IMR-90 (cell line): ENCODE results near the gene ERN1. TPM values are rescaled to one million over a fixed set of nuclear protein-coding genes. Genes with fewer than 3 reads are reported as not detected.

ENCODE experiments used
- ATAC-seq: fragments of 200-7000 bp; cut with Tn5 transposase; 2 replicates; pipeline ENCODE4 v1.9.1; 2020; ENCODE audit warnings: low read depth, mild to moderate bottlenecking, moderate library complexity
- BruUV-seq: library from RNA; stranded (reverse); fragments of 400-500 nt; replicated peaks from 2 replicates; lab custom pipeline; 2021; lab: Mats Ljungman, UMichigan
- CTCF ChIA-PET: fragments of 300-600 bp; formaldehyde crosslinking; extraction: SDS; loops from one replicate; lab custom pipeline; 2021; ENCODE audit warnings: antibody characterized with exemption; lab: Yijun Ruan, JAX
- POLR2A ChIA-PET: fragments of 300-600 bp; sonication (Branson Sonifier 250); formaldehyde crosslinking; loops from one replicate; lab custom pipeline; 2022; ENCODE audit warnings: antibody characterized with exemption; ENCODE audit not compliant: unreplicated experiment; lab: Charles Lee
- DNase-seq: peaks from one replicate; pipeline ENCODE4 v3.0.0; 2013
- H2AFZ ChIP-seq: replicated peaks from 2 replicates; pipeline ENCODE3; 2013; ENCODE audit warnings: low read length, mild to moderate bottlenecking; ENCODE audit not compliant: poor library complexity
- H2AK5ac ChIP-seq: 2 replicates; pipeline ENCODE4 v1.6.1; 2013; ENCODE audit warnings: low read depth, low read length, inconsistent platforms
- H2AK9ac ChIP-seq: replicated peaks from 2 replicates; pipeline ENCODE3; 2013; ENCODE audit warnings: mild to moderate bottlenecking, low read depth, low read length, moderate library complexity; ENCODE audit not compliant: poor library complexity
- H2BK120ac ChIP-seq: 2 replicates; pipeline ENCODE4 v1.6.1; 2013; ENCODE audit warnings: low read depth, low read length, inconsistent platforms
- H2BK15ac ChIP-seq: 3 replicates; pipeline ENCODE4 v1.6.1; 2013; ENCODE audit warnings: low read depth, low read length, inconsistent platforms
- H2BK20ac ChIP-seq: 2 replicates; pipeline ENCODE4 v1.6.1; 2013; ENCODE audit warnings: low read depth, mild to moderate bottlenecking, inconsistent platforms, low read length, moderate library complexity
- H2BK5ac ChIP-seq: 2 replicates; pipeline ENCODE4 v1.6.1; 2013; ENCODE audit warnings: mild to moderate bottlenecking, low read depth, low read length, inconsistent platforms; ENCODE audit not compliant: poor library complexity, severe bottlenecking
- H3K14ac ChIP-seq: replicated peaks from 2 replicates; pipeline ENCODE4 v1.6.1; 2013; ENCODE audit warnings: low read depth, low read length, inconsistent platforms
- H3K18ac ChIP-seq: 2 replicates; pipeline ENCODE4 v1.6.1; 2013; ENCODE audit warnings: low read depth, low read length, control low read depth
- H3K23ac ChIP-seq: 2 replicates; pipeline ENCODE4 v1.6.1; 2013; ENCODE audit warnings: low read depth, low read length, inconsistent platforms
- H3K27ac ChIP-seq: 2 replicates; pipeline ENCODE4 v1.5.1; 2013; ENCODE audit warnings: mild to moderate bottlenecking, control low read depth, low read length; ENCODE audit not compliant: insufficient read depth
- H3K27me3 ChIP-seq: 2 replicates; pipeline ENCODE4 v1.6.1; 2013; ENCODE audit warnings: low read length; ENCODE audit not compliant: control insufficient read depth, insufficient read depth
- H3K36me3 ChIP-seq: 2 replicates; pipeline ENCODE4 v1.6.1; 2013; ENCODE audit warnings: low read length, mixed read lengths; ENCODE audit not compliant: control insufficient read depth, insufficient read depth
- H3K4ac ChIP-seq: 2 replicates; pipeline ENCODE4 v1.6.1; 2013; ENCODE audit warnings: low read depth, low read length, inconsistent platforms
- H3K4me1 ChIP-seq: 2 replicates; pipeline ENCODE4 v1.6.1; 2013; ENCODE audit warnings: low read length, mixed read lengths; ENCODE audit not compliant: control insufficient read depth, insufficient read depth
- H3K4me2 ChIP-seq: 2 replicates; pipeline ENCODE4 v1.6.1; 2013; ENCODE audit warnings: low read depth, mild to moderate bottlenecking, control low read depth, low read length, moderate library complexity
- H3K4me3 ChIP-seq: 2 replicates; pipeline ENCODE4 v1.5.1; 2013; ENCODE audit warnings: low read depth, mild to moderate bottlenecking, control low read depth, low read length, moderate library complexity; ENCODE audit not compliant: insufficient read depth
- H3K56ac ChIP-seq: 2 replicates; pipeline ENCODE4 v1.6.1; 2013; ENCODE audit warnings: low read length, inconsistent platforms; ENCODE audit not compliant: insufficient read depth; ENCODE audit errors: extremely low read depth
- H3K79me1 ChIP-seq, 2 experiments: 2 replicates each; pipeline ENCODE4 v1.6.1; 2013; ENCODE audit warnings: low read length in 2 of 2, inconsistent platforms in 1 of 2, low read depth in 1 of 2
- H3K9ac ChIP-seq: 2 replicates; pipeline ENCODE4 v1.6.1; 2013; ENCODE audit warnings: low read depth, low read length, control low read depth
- H3K9me1 ChIP-seq: 2 replicates; pipeline ENCODE4 v1.6.1; 2013; ENCODE audit warnings: low read length, inconsistent platforms; ENCODE audit not compliant: insufficient read depth
- H3K9me3 ChIP-seq: 2 replicates; pipeline ENCODE4 v1.6.1; 2013; ENCODE audit warnings: low read length; ENCODE audit not compliant: control insufficient read depth, insufficient read depth
- H4K20me1 ChIP-seq: 2 replicates; pipeline ENCODE4 v1.6.1; 2013; ENCODE audit warnings: low read length, inconsistent platforms; ENCODE audit not compliant: insufficient read depth
- H4K5ac ChIP-seq: 2 replicates; pipeline ENCODE4 v1.6.1; 2013; ENCODE audit warnings: mild to moderate bottlenecking, low read depth, low read length, control low read depth
- H4K8ac ChIP-seq, 2 experiments: 2 replicates each; pipeline ENCODE4 v1.6.1; 2013; ENCODE audit warnings: low read depth in 2 of 2, low read length in 2 of 2, control low read depth in 1 of 2, inconsistent platforms in 1 of 2
- H4K91ac ChIP-seq: 2 replicates; pipeline ENCODE4 v1.6.1; 2013; ENCODE audit warnings: low read depth, low read length, inconsistent platforms; ENCODE audit not compliant: insufficient read depth
- BHLHE40 ChIP-seq: fragments of 150-350 bp; IDR thresholded peaks from 2 replicates; pipeline ENCODE4 v1.6.1; 2016; ENCODE audit warnings: mild to moderate bottlenecking, low read depth, low read length
- CEBPB ChIP-seq: IDR thresholded peaks from 2 replicates; pipeline ENCODE4 v1.6.1; 2012; ENCODE audit warnings: low read depth, low read length, improper control_type of control experiment
- CHD1 ChIP-seq: IDR thresholded peaks from 2 replicates; pipeline ENCODE4 v1.6.1; 2012; ENCODE audit warnings: low read depth, low read length, improper control_type of control experiment
- FOS ChIP-seq: fragments of 150-350 bp; IDR thresholded peaks from 2 replicates; pipeline ENCODE4 v1.6.1; 2016; ENCODE audit warnings: low read depth, low read length
- MAFK ChIP-seq: IDR thresholded peaks from 2 replicates; pipeline ENCODE4 v1.6.1; 2012; ENCODE audit warnings: low read depth, low read length, improper control_type of control experiment
- MAZ ChIP-seq: IDR thresholded peaks from 2 replicates; pipeline ENCODE4 v1.6.1; 2012; ENCODE audit warnings: low read depth, mild to moderate bottlenecking, low read length, improper control_type of control experiment, moderate library complexity, borderline replicate concordance
- MXI1 ChIP-seq: IDR thresholded peaks from 2 replicates; pipeline ENCODE4 v1.6.1; 2012; ENCODE audit warnings: low read depth, mild to moderate bottlenecking, low read length, moderate library complexity, borderline replicate concordance
- NFE2L2 ChIP-seq: fragments of 150-350 bp; IDR thresholded peaks from 2 replicates; pipeline ENCODE4 v1.6.1; 2016; ENCODE audit warnings: low read depth, mild to moderate bottlenecking, low read length
- POLR2A ChIP-seq: IDR thresholded peaks from 2 replicates; pipeline ENCODE4 v1.6.1; 2012; ENCODE audit warnings: mild to moderate bottlenecking, low read depth, low read length
- RCOR1 ChIP-seq: IDR thresholded peaks from 2 replicates; pipeline ENCODE4 v1.6.1; 2012; ENCODE audit warnings: mild to moderate bottlenecking, low read length, improper control_type of control experiment; ENCODE audit not compliant: insufficient replicate concordance
- RFX5 ChIP-seq: IDR thresholded peaks from 2 replicates; pipeline ENCODE4 v1.8.0; 2012; ENCODE audit warnings: low read depth, mild to moderate bottlenecking, low read length, moderate library complexity
- SMC3 ChIP-seq: fragments of 150-350 bp; IDR thresholded peaks from 2 replicates; pipeline ENCODE4 v1.6.1; 2016; ENCODE audit warnings: low read depth, mild to moderate bottlenecking, antibody characterized with exemption, low read length, moderate library complexity
- WGBS, 2 experiments: methylation state at CpG; one replicate each; pipeline versions ENCODE4 v1.1.5 to v1.1.7; 2013; ENCODE audit warnings: missing lambda C conversion rate in 2 of 2; ENCODE audit not compliant: insufficient read length in 1 of 2; ENCODE audit errors: extremely low coverage in 2 of 2; 5-methylcytosine and 5-hydroxymethylcytosine counted together
- dilution Hi-C: fragments of 300-500 bp; cut with HindIII; formaldehyde crosslinking; loops from one replicate; pipeline ENCODE4 v1.14.3; 2018; ENCODE audit warnings: low sequenced_read_pairs; ENCODE audit not compliant: unreplicated experiment
- in situ Hi-C: fragments of 300-500 bp; cut with MboI; formaldehyde crosslinking; loops from 3 replicates; pipeline ENCODE4 v1.14.3; 2019; ENCODE audit warnings: low sequenced_read_pairs, inconsistent platforms, mixed read lengths
- intact Hi-C: fragments of 100-400 bp; cut with micrococcal nuclease; formaldehyde crosslinking; loops from 2 replicates; pipeline ENCODE4 v1.10.0; 2022
- polyA plus RNA-seq, 3 experiments: library from polyadenylated mRNA; depleted of rRNA; stranded (reverse); fragments of >200 nt; gene quantifications; 2 replicates each; pipeline ENCODE4 v1.2.3, GENCODE V29; 2012; ENCODE audit warnings: low replicate concordance in 1 of 3
- total RNA-seq: library from RNA; depleted of rRNA; stranded (reverse); fragments of >200 nt; gene quantifications from 2 replicates; pipeline ENCODE4 v1.2.3, GENCODE V29; 2012
- TF ChIP-seq, protein P1 (sequence below): fragments of 150-350 bp; IDR thresholded peaks from 2 replicates; pipeline ENCODE4 v1.6.1; 2017; ENCODE audit warnings: mild to moderate bottlenecking, antibody characterized with exemption, low read length, low read depth
- TF ChIP-seq, protein P2 (sequence below): fragments of 150-350 bp; IDR thresholded peaks from 2 replicates; pipeline ENCODE4 v1.6.1; 2016; ENCODE audit warnings: low read depth, mild to moderate bottlenecking, low read length, moderate library complexity, borderline replicate concordance
- TF ChIP-seq, protein P3 (sequence below): conservative IDR thresholded peaks from 2 replicates; pipeline ENCODE4 v1.5.1; 2012; ENCODE audit warnings: mild to moderate bottlenecking, low read depth, low read length, improper control_type of control experiment

ERN1 gene
- total and polyA plus RNA-seq, 2 of the 4 experiments (the other 2 are of a cell fraction), result 2.7 to 4.1 TPM

DNA sequence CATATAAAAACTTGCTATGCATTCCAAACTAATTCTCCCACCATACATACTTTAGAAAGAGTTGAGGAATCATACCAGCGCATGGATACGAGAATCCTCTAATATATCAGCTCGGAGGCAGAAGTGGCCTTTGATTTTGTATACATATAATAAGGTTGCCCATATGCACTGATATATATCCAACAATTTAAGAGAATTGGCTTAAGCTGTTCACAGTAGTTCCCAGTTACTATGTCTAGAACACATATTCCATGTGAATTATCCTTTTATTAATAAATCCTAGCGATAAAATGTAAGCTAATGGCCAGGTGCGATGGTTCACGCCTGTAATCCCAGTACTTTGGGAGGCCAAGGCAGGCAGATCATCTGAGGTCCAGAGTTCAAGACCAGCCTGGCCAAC, 19.3 kb upstream of the ERN1 start:
- Histone ChIP-seq H2AFZ (no peak overlapping the region), H4K8ac (no peak overlapping the region), H3K79me1 (peaks cover 7 to 29% of the 10 kb centered on the region in 2 experiments; a peak in 3 of 4 replicates), H2AK5ac (no peak overlapping the region), H3K4me3 (no peak overlapping the region), H2BK120ac (no peak overlapping the region), H3K36me3 (peaks cover 12% of the 10 kb centered on the region; the same call in 1 of the 2 replicates), H3K9me3 (no peaks in the 10 kb centered on the region), H3K14ac (no peak overlapping the region), H2BK20ac (no peak overlapping the region), H3K4me1 (peaks cover 5% of the 10 kb centered on the region), H3K27ac (no peak overlapping the region), H2BK15ac (no peak overlapping the region), H4K20me1 (peaks cover 24% of the 10 kb centered on the region), H3K9me1 (peaks cover 11% of the 10 kb centered on the region), H3K9ac (no peak overlapping the region), H4K5ac (no peak overlapping the region), H3K4me2 (no peak overlapping the region), H3K27me3 (no peaks in the 10 kb centered on the region), H3K23ac (no peak overlapping the region), H3K18ac (no peak overlapping the region), H4K91ac (no peak overlapping the region), H3K4ac (no peak overlapping the region), H2BK5ac (no peak overlapping the region), H2AK9ac (no peak overlapping the region), H3K56ac (no peak overlapping the region)
- no peak for ATAC-seq
- BruUV-seq, result no TSS peak
- ChIA-PET POLR2A (interaction anchor here (0.6 kb wide), 1 partner anchor 21 kb away, joined by 7 read pairs; no protein-coding TSS in a partner anchor), CTCF (interaction anchor here (1.0 to 1.1 kb wide), 2 partner anchors 16 to 61 kb away, joined by 3 to 4 read pairs; no protein-coding TSS in a partner anchor)
- in situ Hi-C loops (loop anchor here (5.0 kb wide), 1 partner anchor 133 kb away; no protein-coding TSS in a partner anchor), intact Hi-C loops (no loop called here), dilution Hi-C loops (no loop called here)
- DNase-seq, result no peak
- no peak for TF ChIP-seq NFE2L2
- no peak for TF ChIP-seq MAZ
- TF ChIP-seq RCOR1, result no peak
- TF ChIP-seq CEBPB, result no peak
- no peak for TF ChIP-seq CHD1
- no peak for TF ChIP-seq BHLHE40
- no peak for TF ChIP-seq FOS
- TF ChIP-seq MAFK, result no peak
- no peak for TF ChIP-seq RFX5
- TF ChIP-seq, protein P1, sequence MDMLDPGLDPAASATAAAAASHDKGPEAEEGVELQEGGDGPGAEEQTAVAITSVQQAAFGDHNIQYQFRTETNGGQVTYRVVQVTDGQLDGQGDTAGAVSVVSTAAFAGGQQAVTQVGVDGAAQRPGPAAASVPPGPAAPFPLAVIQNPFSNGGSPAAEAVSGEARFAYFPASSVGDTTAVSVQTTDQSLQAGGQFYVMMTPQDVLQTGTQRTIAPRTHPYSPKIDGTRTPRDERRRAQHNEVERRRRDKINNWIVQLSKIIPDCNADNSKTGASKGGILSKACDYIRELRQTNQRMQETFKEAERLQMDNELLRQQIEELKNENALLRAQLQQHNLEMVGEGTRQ, result no peak
- TF ChIP-seq, protein P2, sequence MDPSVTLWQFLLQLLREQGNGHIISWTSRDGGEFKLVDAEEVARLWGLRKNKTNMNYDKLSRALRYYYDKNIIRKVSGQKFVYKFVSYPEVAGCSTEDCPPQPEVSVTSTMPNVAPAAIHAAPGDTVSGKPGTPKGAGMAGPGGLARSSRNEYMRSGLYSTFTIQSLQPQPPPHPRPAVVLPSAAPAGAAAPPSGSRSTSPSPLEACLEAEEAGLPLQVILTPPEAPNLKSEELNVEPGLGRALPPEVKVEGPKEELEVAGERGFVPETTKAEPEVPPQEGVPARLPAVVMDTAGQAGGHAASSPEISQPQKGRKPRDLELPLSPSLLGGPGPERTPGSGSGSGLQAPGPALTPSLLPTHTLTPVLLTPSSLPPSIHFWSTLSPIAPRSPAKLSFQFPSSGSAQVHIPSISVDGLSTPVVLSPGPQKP, result no peak
- no peak for TF ChIP-seq SMC3
- TF ChIP-seq, protein P3, sequence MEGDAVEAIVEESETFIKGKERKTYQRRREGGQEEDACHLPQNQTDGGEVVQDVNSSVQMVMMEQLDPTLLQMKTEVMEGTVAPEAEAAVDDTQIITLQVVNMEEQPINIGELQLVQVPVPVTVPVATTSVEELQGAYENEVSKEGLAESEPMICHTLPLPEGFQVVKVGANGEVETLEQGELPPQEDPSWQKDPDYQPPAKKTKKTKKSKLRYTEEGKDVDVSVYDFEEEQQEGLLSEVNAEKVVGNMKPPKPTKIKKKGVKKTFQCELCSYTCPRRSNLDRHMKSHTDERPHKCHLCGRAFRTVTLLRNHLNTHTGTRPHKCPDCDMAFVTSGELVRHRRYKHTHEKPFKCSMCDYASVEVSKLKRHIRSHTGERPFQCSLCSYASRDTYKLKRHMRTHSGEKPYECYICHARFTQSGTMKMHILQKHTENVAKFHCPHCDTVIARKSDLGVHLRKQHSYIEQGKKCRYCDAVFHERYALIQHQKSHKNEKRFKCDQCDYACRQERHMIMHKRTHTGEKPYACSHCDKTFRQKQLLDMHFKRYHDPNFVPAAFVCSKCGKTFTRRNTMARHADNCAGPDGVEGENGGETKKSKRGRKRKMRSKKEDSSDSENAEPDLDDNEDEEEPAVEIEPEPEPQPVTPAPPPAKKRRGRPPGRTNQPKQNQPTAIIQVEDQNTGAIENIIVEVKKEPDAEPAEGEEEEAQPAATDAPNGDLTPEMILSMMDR, result no peak
- no peak for TF ChIP-seq POLR2A
- no peak for TF ChIP-seq MXI1
- 100% methylated on average over 2 of the region's 6 CpGs; no CpG with 5 or more reads in 1 of the 2 experiments for WGBS, 2 experiments
